H1 (cell line): ENCODE data around the gene MYOM3. TPM values are rescaled to one million over a fixed set of nuclear protein-coding genes. Genes with fewer than 3 reads are reported as not detected.

Source experiments
- CBX8 ChIP-seq: fragments of 300-800, 300-1000 bp; sonication (generic); IDR thresholded peaks from 2 replicates; pipeline ENCODE4 v1.7.1; 2016; ENCODE audit warnings: low read depth, low read length, borderline replicate concordance
- CEBPB ChIP-seq: IDR thresholded peaks from 2 replicates; pipeline ENCODE4 v1.6.1; 2012; ENCODE audit warnings: low read depth, low read length
- CHD2 ChIP-seq: IDR thresholded peaks from 2 replicates; pipeline ENCODE4 v1.6.1; 2012; ENCODE audit warnings: low read length, improper control_type of control experiment
- CREB1 ChIP-seq: IDR thresholded peaks from 2 replicates; pipeline ENCODE4 v1.6.1; 2012; ENCODE audit warnings: inconsistent platforms
- KDM4A ChIP-seq: IDR thresholded peaks from one replicate; pipeline ENCODE4 v1.7.1; 2012; ENCODE audit warnings: low read depth, mild to moderate bottlenecking, moderate library complexity, low read length, inconsistent platforms; ENCODE audit not compliant: severe bottlenecking
- MAX ChIP-seq: IDR thresholded peaks from 2 replicates; pipeline ENCODE4 v1.6.1; 2012; ENCODE audit warnings: inconsistent platforms
- polyA plus RNA-seq, 7 experiments: library from polyadenylated mRNA; depleted of rRNA in 3 of 7; stranded (reverse) in 5 of 7; unstranded in 2 of 7; fragments of >200 nt in 5 of 7; fragments of 200-250 nt in 2 of 7; gene quantifications; 1 replicate in 5 of 7; 2 replicates in 1 of 7; 4 replicates in 1 of 7; pipeline versions ENCODE4 v1.2.1 to v1.2.3, GENCODE V29; 2011 to 2013; ENCODE audit warnings: missing spikeins in 2 of 7, mixed read lengths in 2 of 7
- total RNA-seq: library from RNA; stranded (reverse); fragmentation: NEBNext Ultra II Directional; extraction: Animal tissue kit (Norgen Biotek cat#: 25700); gene quantifications from 2 replicates; pipeline ENCODE4 v1.2.1, GENCODE V29; 2021

The MYOM3 gene
- total and polyA plus RNA-seq, 2 of the 8 experiments (the other 6 are each of a cell fraction or from before 2014, with no cell fraction given) = 0.08 to 0.09 TPM

GRCh38 chr1:24155011-24155782, 43.3 kb upstream of the MYOM3 start (continued):
- TF ChIP-seq CBX8 (no peak), KDM4A (no peak), MAX (no peak), CREB1 (no peak), CHD2 (no peak), CEBPB (no peak)
